ENCODE data around the gene TUBE1.
A peak's percentile ranks its signal among the peaks of the same experiment; 100 is the strongest.
"Not testable (repeated sequence)": the region's sequence is repeated elsewhere in the genome, so short reads cannot be mapped to it uniquely, and the experiment has no call there.

The TUBE1 gene

GRCh38 chr6:112049996-112050395 lies 37.3 kb downstream of the TUBE1 start:
- Mint-ChIP-seq H3K4me3 (no peak overlapping the region), H3K36me3 (ENCODE audit: low read depth) (no peaks in the 10 kb centered on the region), H3K27ac (no peak overlapping the region), H3K4me1 (peaks cover 8% of the 10 kb centered on the region), H3K27me3 (ENCODE audit: low read depth) (no peaks in the 10 kb centered on the region), H3K9me3 (peaks cover 10% of the 10 kb centered on the region)
- TF ChIP-seq CTCF (IDR thresholded peaks at IDR 0.05; ENCODE audit: unreplicated experiment in 3 of 3), result no peak

- TF ChIP-seq CTCF (IDR thresholded peaks at IDR 0.05; ENCODE audit: unreplicated experiment in 3 of 3), result no peak
- H3K27me3 Mint-ChIP-seq (ENCODE audit: low read depth), result no peaks in the 10 kb centered on the region
- H3K36me3 Mint-ChIP-seq (ENCODE audit: low read depth), result no peaks in the 10 kb centered on the region
- H3K9me3 Mint-ChIP-seq, result peaks cover 10% of the 10 kb centered on the region
- H3K4me3 Mint-ChIP-seq, result no peak overlapping the region
- H3K27ac Mint-ChIP-seq, result peak overlapping the region in 1 of 3 experiments; percentile 17
- H3K4me1 Mint-ChIP-seq, result peaks cover 12% of the 10 kb centered on the region
Measured at GRCh38 chr6:112049026-112049799, 38.1 kb downstream of the TUBE1 start.

GRCh38 chr6:112047523-112047922 lies 39.8 kb downstream of the TUBE1 start:
- not testable (repeated sequence) for H3K4me3 Mint-ChIP-seq; H3K9me3 Mint-ChIP-seq; H3K27me3 Mint-ChIP-seq (ENCODE audit: low read depth); H3K27ac Mint-ChIP-seq; H3K36me3 Mint-ChIP-seq (ENCODE audit: low read depth)
- H3K4me1 Mint-ChIP-seq, result peaks cover 24% of the 10 kb centered on the region

- no peaks in the 10 kb centered on the region for H3K27me3 Mint-ChIP-seq (ENCODE audit: low read depth)
- H3K9me3 Mint-ChIP-seq, result no peaks in the 10 kb centered on the region
- peaks cover 34% of the 10 kb centered on the region for H3K4me1 Mint-ChIP-seq
- no peaks in the 10 kb centered on the region for H3K36me3 Mint-ChIP-seq (ENCODE audit: low read depth)
- peak overlapping the region in 1 of 3 experiments; percentile 36 for H3K4me3 Mint-ChIP-seq
- no peak for TF ChIP-seq CTCF (IDR thresholded peaks at IDR 0.05; ENCODE audit: unreplicated experiment in 3 of 3)
- peak overlapping the region in 2 of 3 experiments; percentile 79 to 97 for H3K27ac Mint-ChIP-seq
Measured at GRCh38 chr6:112044856-112045255, 42.4 kb downstream of the TUBE1 start.

- H3K36me3 Mint-ChIP-seq (ENCODE audit: low read depth), result no peaks in the 10 kb centered on the region
- peak overlapping the region; percentile 24 to 97 (median 91) for H3K4me3 Mint-ChIP-seq
- H3K9me3 Mint-ChIP-seq, result no peaks in the 10 kb centered on the region
- H3K4me1 Mint-ChIP-seq, result peaks cover 39% of the 10 kb centered on the region
- no peak for TF ChIP-seq CTCF (IDR thresholded peaks at IDR 0.05; ENCODE audit: unreplicated experiment in 3 of 3)
- H3K27me3 Mint-ChIP-seq (ENCODE audit: low read depth), result no peaks in the 10 kb centered on the region
- H3K27ac Mint-ChIP-seq, result peak overlapping the region in 2 of 3 experiments; percentile 79 to 97
Measured at GRCh38 chr6:112044196-112044595, 43.1 kb downstream of the TUBE1 start.

- Mint-ChIP-seq H3K27me3 (ENCODE audit: low read depth) (peaks cover 4% of the 10 kb centered on the region), H3K36me3 (ENCODE audit: low read depth) (no peaks in the 10 kb centered on the region), H3K27ac (peak overlapping the region; percentile 97 to 100 (median 100)), H3K4me3 (peak overlapping the region; percentile 91 to 97 (median 92)), H3K9me3 (no peaks in the 10 kb centered on the region), H3K4me1 (peaks cover 39% of the 10 kb centered on the region)
- peak; percentile 95 to 97 (median 96) for TF ChIP-seq CTCF (IDR thresholded peaks at IDR 0.05; ENCODE audit: unreplicated experiment in 3 of 3)
Measured at GRCh38 chr6:112043032-112044007, 44.0 kb downstream of the TUBE1 start.
